ENCODE measurements around the gene TANGO2. TPM values are rescaled to one million over a fixed set of nuclear protein-coding genes. Genes with fewer than 3 reads are reported as not detected.

TANGO2 gene
- total and polyA plus RNA-seq, 2 of the 8 experiments (the other 6 are each of a cell fraction or from before 2014, with no cell fraction given): 10.1 to 18.4 TPM

GRCh38 chr22:20079745-20080444 lies 59.0 kb downstream of the TANGO2 start, which contains the start of gene DGCR8 (continued):
- TF ChIP-seq SP4 (IDR thresholded peaks at IDR 0.05; ENCODE audit: low read length) (no peak), MAX (IDR thresholded peaks at IDR 0.05) (peak; percentile 93), TAF1 (IDR thresholded peaks at IDR 0.05; ENCODE audit: low read depth, low read length) (peak; percentile 93), POLR2A (IDR thresholded peaks at IDR 0.05; ENCODE audit: control extremely low read depth in 1 of 2, low read depth in 2 of 2, low read length in 2 of 2) (peak; percentile 73 to 89), PHF8 (conservative IDR thresholded peaks at IDR 0.05; ENCODE audit: low read depth, low read length) (peak; percentile 64), KDM4A (IDR thresholded peaks at IDR 0.05; ENCODE audit: low read depth, low read length, severe bottlenecking) (no peak), TCF12 (IDR thresholded peaks at IDR 0.05; ENCODE audit: low read depth, low read length) (no peak), RAD21 (IDR thresholded peaks at IDR 0.05 in 1 of 2, conservative IDR thresholded peaks at IDR 0.05 in 1 of 2; ENCODE audit: low read depth in 2 of 2, low read length in 2 of 2) (no peak), JUND (IDR thresholded peaks at IDR 0.05; ENCODE audit: low read length) (no peak), CTCF (IDR thresholded peaks at IDR 0.05; ENCODE audit: control extremely low read depth in 1 of 3, insufficient read depth in 1 of 3, low read depth in 1 of 3, low read length in 3 of 3) (0 out of 4 replicates have a peak, but pooled peaks of 1 of the 3 experiments have one; percentile 3), POLR2AphosphoS5 (IDR thresholded peaks at IDR 0.05; ENCODE audit: low read depth, low read length) (peak; percentile 89), NANOG (IDR thresholded peaks at IDR 0.05; ENCODE audit: insufficient read depth, low read depth, low read length, poor library complexity, severe bottlenecking) (no peak), RBBP5 (IDR thresholded peaks at IDR 0.05; ENCODE audit: borderline replicate concordance, low read depth, low read length) (no peak), SP1 (IDR thresholded peaks at IDR 0.05; ENCODE audit: low read depth, low read length) (no peak), CTBP2 (IDR thresholded peaks at IDR 0.05; ENCODE audit: borderline replicate concordance, insufficient read depth, insufficient read length, low read length) (no peak), TAF7 (optimal IDR thresholded peaks at IDR 0.05; ENCODE audit: borderline replicate concordance, low read depth, low read length) (peak; percentile 60), RNF2 (IDR thresholded peaks at IDR 0.05; ENCODE audit: borderline replicate concordance, low read depth, low read length, missing control alignments, poor library complexity, severe bottlenecking) (no peak), SUZ12 (IDR thresholded peaks at IDR 0.05; ENCODE audit: low read length) (no peak), SRF (IDR thresholded peaks at IDR 0.05; ENCODE audit: low read depth, low read length) (no peak), SIRT6 (IDR thresholded peaks at IDR 0.05; ENCODE audit: low read length) (no peak), YY1 (IDR thresholded peaks at IDR 0.05; ENCODE audit: low read depth, low read length) (no peak), TBP (IDR thresholded peaks at IDR 0.05; ENCODE audit: low read depth, low read length) (no peak; the same call in 1 of the 2 replicates)

Data from H1 (cell line).